ENCODE measurements around the gene KCND3.

KCND3 gene

DNA sequence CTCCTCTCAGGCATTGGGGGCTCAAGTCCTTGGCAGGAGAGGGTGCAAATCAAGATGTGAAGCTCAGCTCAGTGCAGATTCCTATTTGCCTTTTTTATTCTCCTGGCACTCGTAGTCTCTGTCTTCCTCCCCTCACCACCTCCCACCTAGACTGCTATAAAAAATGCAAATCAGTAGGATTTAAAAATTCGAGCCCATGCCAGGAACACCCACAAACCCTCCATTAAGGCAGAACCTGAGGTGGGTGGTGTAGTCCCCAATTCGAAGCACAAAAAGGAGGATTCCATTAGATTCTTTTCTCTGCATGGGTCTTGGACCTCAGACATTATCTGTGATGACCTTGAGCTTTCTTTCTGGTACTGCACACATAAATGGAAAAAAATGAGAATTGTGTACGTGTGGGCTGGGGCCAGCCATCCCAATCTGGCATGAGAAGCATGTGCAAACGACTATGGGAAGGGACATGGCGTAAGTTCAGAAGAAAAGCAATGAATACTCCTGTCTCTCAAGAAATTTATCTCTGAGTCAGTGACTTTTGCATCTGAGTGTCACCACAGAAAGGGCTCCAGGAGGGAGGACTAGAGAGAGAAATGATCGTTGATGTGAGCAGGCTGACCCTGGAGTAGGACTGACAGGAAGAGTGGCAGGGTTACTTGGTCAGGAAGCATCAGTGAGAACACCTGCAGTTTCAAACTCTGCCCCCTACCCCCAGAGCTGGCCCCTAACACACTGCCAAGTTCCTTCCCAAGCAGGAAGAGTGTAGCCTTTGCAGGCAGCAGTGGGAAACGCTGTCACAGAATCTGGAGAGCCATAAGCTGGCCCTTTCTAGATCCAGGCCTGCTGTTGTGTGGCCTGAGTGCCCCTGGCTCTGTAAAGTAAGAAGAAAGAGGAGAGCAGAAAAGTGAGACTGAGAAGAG lies 252.0 kb downstream of the KCND3 start:
- DNase-seq = no peak

DNA sequence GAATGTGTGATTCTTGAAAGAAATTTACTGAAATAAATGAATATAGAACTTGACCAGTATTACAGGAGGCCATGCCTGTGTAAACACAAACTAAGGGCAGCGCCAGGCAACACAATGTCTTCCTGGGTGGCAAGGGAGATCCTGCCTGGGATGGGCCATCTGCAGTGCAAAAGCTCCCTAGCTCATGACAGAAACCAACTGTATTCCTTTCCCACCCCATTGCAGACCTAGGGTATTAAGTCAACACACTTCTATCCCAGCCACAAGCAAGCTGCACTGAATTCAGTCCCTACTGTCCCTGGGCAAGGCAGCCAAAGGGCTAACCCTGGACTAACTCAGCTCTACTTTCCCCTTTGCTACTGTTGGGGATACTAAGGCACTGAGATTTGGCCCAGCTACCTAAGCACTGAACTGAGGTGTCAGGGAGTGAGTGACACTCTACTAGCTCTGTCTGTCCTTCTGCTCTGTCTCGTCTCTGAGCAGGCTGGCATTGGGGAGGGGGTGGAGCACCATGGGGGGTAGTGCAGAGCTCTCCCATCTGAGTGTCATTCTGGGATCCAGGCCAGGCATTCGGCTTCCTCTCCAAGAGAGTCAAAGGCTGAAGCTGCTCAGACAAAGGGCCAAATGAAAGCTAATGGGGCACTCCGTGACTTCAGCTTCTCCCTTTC lies 252.8 kb downstream of the KCND3 start:
- peak; percentile 74 for DNase-seq

DNA sequence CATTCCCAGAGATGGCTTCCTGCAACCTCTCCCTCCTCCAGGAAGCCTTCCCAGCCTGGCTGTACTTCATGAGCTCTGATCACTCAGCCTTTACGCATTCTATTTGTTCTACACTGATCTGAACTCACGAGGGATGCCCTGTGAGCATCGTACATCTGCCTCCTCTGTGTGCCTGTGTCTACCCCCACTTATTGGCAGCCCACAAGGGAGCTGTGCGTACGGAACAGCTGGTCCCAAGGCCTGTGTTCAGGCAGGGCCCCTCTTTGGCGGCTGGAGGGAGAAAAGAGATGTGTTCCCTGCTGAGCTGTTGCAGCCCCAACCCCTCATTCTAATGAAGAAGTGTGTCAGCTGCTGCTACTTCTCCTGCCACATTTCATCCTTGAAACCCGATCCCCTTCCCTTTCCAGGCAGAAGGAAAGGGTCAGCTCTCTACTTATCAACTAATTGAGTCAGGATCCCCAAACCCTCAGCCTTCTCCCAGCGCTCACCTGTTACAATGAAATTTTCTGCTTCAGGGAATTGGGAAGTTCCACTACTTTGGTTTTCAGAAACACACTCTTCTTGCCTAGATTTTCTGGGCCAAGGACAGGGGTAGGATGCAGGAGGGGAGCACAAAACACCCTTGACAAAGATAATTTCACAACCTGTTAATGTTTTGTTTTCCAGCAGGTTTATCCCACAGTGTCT lies 253.5 kb downstream of the KCND3 start:
- peak; percentile 73 for DNase-seq

DNA sequence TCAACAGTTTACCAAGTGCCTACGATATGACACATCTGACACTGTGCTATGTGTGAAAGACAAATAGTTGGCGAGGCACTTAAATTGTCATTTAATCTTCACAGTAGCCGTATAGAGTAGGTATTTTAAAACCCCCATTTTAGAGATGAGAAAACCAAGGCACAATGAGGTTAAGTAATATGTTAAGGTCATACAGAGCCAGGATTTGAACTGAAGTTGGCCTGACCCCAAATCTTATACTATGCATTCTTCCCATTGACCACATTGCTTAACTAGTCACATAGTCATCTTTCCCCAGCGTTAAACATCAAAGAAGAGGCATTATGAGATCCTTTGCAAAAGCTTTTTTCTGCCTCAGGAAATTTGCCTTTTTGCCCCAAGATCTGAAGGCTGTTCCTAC lies 254.1 kb downstream of the KCND3 start:
- no peak for DNase-seq

DNA sequence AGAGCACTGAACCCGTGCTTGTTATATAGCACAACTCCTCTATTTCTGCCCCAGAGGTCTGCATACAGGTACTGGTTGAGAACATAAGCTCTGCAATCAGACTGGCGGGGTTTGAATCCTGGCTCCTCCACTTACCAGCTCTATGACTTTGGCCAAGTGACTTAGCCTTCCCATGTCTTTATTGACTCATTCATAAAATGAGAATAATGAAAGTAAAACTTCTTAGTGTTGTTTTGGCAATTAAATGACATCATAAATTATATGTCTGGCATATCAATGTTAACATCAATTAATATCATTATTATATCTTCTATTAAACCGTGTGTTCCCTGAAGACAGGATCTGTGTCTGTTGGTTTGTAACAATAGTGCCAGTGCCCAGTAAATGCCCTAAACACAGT lies 254.6 kb downstream of the KCND3 start:
- no peak for DNase-seq

DNA sequence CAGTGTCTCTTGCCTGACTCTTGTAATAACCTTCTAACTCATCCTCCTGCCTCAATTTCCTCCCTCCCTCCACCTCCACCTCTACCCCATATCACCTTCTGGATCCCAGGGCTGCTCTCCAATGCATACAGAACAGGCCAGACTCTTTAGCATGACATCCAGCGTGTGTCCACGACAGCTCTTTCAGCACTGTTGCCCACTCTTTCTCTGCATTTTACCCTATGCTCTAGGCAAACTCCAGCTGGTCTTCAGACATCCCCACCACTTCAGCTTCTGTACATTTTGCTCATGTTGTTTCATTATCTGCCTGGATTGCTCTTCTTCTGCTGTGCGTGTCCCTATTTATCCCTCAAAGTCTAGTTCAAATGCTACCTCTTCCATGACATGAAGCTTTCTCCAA lies 255.0 kb downstream of the KCND3 start:
- DNase-seq = no peak

DNA sequence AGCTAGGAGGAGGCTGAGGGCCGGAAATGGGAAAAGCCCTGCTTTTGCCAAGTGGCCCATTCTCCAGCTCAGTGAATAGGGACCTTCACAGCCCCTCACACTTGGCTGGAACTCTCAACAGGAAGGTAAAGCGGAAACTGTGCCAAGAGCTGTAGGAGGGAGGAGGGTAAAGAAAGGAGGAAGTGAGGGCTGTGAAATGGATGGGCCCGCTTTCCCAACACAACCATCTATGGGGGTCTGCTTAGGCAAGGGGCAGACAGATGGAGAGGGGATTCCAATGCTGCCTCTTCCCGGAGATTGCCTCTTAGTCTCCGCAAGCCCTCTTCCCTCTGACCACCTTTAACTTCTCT lies 255.5 kb downstream of the KCND3 start:
- DNase-seq = no peak

DNA sequence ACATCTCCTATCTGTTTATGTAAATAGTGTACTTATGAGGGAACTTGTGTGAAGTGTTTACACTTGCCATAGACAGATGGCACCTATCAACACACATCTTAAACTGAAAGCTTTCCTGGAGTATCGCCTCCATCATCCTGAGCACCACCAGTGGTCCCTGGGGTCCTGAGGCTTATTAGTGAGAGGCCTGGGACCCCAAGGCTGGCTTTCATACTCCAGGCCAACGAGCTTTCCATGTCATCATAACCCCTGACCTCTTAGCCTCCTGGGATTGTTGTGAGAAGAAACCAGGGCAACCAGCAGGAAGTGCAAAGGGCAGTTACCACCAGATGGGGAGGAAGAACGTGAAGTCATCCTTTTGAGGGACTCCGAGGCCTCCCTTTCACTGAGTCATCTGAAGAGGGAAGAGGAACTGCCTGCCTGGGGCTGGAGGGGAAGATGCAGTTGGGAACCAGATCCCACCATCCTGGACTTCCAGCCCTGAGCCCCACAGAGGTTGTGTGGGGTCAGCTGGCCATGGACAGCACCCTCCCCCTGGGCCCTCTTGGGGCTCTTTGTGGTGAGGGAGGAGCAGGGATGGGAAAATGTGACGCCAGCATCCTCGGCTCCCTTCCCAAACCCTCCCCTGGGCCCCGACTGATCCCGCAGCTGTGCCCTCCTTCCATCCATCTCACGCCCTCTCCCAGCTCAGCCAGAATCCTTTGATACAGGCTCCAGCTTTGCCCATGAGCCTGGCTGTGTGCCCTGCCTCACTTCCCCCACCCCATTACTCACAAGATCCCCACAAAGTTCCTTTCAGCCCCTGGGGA lies 256.1 kb downstream of the KCND3 start:
- peak; percentile 76 for DNase-seq

DNA sequence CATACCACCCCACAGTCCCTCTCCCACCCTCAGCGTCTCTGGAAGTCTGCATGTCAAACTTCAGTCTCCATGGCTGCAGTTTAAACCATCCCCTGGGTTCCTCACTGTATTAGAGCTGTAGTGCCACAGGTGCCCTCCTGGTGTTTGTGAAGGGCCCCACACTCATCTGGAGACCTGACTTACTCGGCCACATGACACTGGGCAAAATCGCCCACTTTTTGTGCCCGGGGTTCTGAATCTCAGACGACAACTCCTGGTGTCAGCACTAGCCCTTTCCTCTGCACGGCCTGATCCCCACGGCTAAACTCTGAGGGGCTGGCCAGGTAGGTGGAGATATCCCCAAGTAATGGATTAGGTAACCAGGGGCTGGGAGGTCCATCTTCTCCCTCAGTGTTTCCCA lies 256.8 kb downstream of the KCND3 start:
- DNase-seq = no peak

DNA sequence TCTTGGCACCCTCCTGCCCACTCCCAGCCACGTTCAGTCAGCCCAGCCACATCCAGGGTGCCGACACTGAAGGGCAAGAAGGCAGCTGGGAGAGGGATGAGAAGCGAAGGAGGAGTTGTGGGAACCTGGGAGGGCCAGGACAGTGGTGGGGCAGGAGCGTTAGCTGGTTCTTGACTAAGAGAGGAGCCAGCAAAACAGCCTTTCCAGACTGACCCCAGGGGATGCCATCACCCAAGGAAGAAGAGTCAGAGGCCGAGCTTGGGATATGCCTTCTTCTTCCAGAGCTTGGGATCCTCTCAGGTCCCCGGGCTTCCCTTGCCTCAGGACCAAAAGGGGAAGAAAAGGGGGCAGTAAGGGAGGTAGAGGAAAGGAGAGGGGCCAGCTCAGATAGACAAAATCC lies 257.5 kb downstream of the KCND3 start:
- no peak for DNase-seq

DNA sequence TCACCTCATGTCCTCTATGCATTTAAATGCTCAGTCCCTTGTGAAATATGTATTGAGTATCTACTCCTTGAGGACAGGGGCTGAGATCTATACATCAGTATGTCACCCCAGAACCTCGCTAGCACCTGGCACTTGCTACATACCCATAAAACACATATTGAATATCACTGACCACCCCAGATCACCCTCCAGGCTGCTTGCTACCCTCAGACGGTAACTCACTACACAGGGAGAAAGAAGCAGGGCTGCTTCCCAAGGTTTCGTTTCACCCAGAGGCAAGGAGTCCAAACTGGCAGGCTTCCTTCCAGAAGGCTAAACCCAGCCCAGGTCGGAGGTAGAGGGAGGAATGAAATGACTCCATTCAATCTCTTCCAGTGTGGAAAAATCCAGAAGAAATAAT lies 258.8 kb downstream of the KCND3 start:
- no peak for DNase-seq

DNA sequence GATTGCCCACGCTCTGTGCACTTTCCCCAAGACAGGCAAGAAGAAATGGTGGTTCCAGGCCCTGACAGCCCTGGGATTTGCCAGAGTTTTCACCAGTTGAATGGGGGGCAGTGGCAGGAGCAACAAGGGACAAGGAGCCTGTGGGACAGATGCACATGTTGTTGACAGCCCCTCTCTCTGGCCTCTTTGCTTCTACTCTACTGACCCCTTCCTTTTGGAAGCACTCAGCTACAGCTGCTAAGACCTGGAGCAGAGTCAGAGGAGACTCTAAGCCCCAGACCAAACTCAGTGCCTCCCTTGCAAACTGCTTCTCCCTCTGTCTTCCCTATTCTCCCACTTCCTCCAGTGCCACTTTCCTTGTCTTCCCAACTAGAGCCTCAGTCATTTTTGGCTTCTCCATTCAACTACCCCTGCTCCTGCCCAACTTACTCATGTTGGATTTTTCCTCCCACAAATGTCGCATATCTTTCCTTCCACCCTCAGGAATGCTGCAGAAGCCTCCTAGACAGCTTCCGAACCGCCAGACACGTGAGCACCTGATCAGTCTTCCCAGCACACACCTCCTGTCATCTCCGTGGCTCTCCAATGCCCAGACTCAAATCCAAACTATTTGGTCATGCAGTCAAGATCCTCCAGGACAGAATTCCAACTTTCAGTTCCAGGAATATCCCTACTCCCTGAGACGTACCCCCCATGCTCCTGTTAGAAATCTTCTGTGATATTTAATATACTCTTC lies 259.4 kb downstream of the KCND3 start:
- DNase-seq = no peak

DNA sequence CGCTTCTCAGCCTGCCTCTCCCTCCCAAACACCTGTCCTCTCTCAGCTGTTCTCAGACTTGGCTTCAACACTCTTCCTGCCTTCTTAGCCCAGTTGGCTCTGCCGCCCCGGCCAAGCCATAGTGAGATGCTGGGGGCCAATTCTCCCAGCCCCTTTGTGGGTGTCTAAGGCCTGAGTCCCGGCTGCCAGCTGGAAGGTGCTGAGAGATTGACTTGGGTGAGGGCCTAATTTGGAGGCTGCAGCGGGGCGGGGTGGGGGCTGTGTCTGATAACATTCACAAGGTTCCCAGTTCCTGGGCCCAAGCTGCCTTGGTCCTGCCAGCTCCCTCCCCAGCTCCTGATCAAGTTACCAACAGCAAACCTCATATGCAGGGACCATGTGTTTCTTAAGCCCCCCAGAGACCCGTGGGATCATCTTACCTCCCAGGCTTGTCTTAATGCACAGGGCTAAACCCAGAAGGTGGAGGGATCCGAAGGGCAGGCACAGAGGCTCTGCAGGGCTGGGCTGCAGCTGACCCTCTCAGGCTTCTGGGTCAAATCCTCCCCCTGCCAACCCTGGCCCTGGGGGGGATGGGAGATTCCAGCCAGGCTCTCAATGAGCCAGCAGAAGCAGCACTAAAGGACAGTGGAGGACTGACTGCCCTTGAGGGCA lies 260.1 kb downstream of the KCND3 start:
- peak; percentile 81 for DNase-seq

DNA sequence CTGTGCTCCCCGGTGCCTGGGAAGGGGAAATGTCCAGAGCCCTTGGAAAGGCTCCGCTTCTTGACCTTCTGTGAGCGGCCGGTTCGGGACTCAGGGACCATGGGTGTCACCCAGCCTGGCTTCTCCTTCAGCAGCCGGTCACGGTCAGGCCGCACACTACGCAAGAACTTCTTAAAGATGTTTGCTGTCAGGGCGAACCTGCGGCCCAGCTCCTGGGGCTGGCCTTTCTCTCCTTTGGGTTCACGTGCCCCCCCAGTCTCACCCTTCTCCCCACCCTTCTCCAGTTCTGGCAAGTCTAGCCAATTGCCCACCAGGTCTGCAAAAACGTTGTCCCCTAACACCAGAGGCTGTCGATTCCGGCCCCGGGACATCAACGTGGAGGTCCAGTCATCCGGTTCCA lies 262.4 kb downstream of the KCND3 start:
- no peak for DNase-seq

DNA sequence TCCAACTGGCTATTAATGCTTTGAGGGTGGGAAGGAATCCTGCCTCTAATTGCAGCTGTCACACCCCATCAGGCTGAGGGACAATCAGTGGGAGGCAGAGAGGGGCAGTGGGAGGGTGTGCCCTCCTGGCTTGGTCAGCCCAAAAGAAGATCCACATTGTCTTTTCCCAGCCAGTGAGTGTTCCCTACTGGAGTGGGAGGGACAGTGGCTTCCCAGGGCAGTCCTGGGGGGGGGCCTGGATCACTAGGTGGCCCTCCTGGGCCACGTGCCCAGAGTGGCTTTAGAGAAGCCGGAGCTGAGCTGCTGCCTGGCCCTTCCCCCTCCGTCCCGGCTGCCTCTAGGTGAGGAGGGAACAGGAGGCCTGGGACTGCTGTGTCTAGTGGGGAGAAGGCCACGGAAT lies 264.3 kb downstream of the KCND3 start:
- DNase-seq = peak; percentile 72

DNA sequence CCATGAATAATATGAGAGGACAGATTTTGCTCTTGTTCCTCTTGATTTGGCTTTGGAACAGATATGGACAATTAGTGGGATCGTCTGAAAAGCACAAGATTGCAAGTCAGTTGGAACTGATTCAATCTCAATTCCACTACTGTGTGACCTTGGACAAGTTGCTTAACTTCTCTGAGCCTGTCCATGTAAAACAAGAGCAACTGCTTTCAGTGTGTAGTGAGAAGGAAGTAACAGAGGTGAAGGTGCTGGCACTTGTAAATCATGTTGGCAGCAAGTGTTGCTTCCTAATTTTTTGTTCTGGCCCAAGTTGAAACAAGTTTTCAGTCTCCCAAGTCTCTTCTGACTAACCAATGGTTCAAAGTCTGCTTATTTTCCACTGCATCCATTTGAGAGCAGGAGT lies 265.6 kb downstream of the KCND3 start:
- no peak for DNase-seq

DNA sequence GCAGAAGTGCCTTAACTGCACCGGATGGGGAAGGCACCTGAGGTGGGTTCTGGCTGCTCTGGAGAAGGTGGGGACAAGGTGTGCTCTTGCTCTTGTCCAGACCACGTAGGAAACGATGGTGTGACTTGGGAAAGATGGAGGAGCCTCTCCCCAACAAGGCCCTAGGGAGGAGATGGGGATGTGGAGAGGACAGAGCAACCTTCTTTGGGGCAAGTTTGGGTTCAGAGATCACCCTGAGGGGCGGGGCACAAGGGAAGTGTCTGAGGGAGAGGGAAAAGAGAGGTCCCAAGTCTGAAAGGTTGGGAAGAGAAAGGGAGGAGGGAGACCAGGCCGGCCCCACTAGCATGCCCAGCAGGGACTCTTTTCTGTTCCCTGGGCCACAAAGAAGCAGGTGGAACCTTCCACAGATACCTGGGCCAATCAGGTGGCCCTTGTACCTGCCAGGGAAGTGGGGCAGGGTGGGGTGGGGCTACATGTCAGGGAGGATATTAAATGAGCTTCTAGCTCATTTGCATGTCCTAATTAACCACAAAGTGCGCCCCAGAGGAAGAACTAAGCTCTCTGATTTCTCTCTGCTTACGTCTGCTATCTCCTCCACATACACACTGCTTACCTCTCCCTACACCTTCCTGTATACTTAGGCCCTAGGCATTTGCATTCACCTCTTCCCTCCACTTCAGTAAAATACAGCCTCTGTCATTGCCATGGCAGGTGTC lies 266.2 kb downstream of the KCND3 start:
- no peak for DNase-seq

DNA sequence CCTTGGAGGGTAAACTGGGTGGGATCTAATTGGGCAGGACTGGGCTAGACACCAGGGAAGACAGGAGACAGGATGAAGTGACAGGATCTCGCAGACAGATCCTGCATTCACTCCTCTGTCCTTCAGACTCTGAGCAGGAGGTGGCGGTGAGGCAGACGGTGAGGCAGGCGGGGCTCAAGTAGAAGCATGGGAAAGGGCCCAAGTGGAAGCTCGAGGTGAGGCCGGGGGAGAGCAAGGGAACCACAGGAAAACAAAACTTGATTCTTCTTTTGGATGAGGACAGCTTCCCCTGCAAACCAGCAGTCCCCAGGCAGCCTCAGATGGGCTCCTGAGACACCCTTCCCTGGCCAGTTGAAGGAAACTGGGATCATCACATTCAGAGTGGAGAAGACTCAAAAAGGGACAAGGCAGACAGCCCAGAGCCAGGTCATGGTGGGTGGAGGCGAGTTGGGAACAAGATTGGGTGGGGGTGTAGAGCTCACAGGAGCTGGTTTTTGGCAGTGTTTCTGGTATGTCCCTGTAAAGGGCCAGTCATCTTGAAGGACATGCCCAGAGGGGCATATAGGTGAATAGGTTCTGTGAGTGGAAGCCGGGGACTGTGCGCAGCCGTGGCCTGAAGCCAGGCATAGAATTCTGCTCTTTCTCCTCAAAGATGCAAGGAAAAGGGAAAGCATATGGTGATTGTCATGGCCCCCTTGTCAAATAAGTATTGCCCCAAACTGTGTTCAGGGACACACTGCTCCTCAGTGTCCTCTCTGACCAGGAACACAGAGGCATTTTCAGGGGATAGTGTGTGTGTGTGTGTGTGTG lies 268.3 kb downstream of the KCND3 start:
- DNase-seq = no peak

Measured in femur (tissue), 1 donor.